Activated CD4-positive, alpha-beta T cell treated with anti-CD3 and anti-CD28 coated beads, Interleukin-2, amount 50 U/mL, for 4 hours (primary cell): Measurements from ENCODE around the gene XYLT1.
A peak's percentile ranks its signal among the peaks of the same experiment; 100 is the strongest.

Experiments
- DNase-seq, 2 experiments: peaks; one replicate each; pipeline ENCODE4 v3.0.0-alpha.2; 2020

XYLT1 gene

DNA sequence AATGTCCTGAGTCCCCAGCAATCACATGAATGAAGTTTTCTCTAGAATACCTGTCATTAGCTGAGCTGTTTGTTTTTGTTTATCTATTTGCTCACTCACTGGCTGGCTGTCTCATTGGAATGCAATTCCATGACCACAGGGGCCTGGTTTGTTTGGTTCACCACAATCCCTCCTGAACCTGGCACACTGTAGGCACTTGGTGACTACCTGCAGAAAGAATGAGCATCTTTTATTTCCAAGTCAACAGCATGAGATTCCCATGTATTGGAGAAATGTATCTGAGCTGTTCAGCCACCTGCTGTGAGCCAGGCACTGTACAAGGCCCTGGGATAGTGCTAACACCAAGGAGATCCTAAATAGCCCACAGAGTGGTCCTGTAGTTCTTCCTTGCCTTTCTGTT, 345.1 kb downstream of the XYLT1 start:
- no peak for DNase-seq

DNA sequence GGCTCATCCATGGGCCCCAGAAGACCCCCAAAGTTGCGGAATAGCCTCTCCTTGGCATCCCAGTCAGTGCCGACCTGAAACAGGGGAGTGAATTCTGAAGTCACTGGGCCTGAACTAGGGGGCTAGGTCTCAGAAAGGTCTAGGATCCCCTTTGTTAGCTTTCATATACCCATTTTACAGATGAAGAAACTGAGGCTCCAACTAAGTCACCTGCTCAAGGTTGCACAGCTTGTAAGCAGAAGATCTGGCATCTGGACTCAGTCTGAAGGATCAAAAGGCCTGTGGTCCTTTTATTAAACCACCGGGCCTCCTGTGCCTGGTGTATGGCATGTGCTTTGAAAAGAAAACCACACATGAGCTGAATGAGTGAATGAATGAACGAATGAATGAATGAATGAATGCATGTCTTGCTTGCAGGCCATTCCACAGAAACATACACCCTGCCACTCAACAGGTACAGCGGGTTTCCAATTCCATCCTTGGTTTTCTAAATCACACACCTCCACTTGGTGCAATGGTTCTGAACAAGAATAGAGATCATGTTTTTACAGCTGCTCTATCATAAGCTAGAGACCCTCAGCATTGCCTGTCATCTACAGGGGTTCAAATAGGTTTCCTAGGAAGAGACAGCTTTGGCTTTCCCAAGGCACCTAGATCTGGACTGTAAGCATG, 352.7 kb downstream of the XYLT1 start:
- no peak for DNase-seq

DNA sequence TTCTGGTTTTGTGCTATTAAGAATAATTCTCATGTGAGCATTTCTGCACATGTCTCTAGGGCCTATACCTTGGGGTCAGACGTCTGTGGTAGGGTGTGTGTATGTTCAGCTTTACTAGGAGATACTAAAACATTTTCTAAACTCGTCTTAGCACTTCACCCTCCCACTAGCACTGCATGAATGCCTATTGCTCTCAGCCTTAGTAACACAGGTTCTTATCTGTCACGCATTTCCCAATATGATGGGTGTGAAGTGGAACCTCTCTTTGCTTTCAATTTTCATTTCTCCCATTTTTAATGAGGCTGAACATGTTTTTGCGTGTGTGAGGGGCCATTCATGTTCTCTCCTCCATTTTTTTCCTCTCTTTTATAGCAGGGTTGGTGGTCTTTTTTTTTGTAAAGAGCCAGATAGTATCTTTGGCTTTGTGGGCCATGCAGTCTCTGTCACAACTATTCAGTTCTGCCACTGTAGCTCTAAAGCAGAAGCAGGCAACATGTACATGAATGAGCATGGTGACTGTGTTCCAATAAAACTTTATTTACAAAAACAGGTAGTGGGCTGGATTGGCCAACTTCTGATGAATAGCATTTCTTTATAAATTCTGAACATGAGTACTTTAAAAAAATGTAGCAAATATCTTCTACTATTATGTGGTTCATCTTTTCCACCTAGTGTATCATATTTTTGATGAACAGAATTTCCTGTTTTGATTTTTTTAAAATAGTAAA, 354.0 kb downstream of the XYLT1 start:
- DNase-seq = no peak

DNA sequence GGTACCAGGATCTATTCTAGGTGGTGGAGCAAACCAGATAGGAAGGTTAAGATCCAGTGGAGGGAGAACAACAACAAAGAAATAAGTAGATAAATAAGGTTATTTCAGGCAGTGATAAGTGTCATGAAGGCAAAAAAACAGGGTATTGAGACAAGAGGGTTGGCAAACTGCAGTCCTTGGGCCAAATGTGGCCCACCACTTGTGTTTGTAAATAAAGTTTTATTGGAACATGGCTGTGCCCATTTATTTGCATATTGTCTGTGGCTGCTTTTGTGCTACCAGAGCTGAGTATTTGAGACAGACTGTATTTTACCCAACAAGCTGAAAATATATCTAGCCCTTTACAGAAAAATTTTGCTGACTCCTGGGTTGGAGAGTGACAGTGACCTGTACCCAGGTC, 361.3 kb downstream of the XYLT1 start:
- no peak for DNase-seq

- no peak for DNase-seq
Observed at GRCh38 chr16:17108596-17108995, 362.2 kb downstream of the XYLT1 start.

DNA sequence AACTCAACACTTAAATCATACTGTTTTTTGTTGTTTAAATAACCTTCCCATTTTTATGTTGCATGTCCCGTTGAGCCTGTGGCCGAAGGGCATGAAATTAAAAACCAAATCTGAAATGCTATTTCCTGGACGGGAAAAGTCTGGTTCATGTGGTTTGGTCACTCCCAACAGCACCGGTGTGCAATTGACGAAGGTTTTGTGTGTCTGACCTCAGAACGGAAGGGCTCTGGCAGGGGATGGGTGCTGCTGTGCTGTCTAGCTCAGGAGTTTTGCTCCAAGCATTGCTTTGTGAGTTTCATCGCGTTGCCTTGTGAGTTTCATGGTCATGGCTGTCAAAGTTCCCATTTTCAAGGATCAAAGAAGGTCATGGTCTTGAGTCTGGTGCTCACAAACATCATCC, 363.3 kb downstream of the XYLT1 start:
- DNase-seq = no peak

- DNase-seq = no peak
Observed at GRCh38 chr16:17106243-17106791, 364.4 kb downstream of the XYLT1 start.

DNA sequence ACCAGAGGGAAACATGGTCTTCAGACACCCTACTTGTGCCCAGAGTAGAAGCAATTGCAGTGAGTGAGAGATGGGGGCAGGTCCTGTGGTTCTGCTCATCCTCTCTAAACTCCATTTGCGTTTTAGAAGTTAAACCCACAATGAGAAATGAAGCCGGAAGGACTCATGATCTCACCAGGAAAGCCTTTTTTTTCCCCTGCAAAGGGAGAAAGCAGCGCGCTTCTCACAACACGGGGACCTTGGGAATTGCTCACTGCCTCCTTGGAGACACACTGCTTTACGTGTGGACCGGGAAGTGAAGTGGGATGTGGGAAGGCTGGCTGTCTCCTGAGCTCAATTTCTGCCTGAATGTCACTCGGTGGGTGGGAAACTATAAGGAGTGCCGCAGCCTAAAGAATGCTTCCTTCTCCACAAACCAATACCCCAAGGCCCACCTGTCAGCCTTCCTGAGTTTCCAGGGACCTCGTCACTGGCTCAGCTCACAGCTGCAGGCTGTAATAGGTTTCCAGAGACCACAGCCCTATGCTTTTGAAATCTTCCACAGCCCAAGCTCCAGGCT, 365.4 kb downstream of the XYLT1 start:
- no peak for DNase-seq

GRCh38 chr16:17104654-17105053, 366.1 kb downstream of the XYLT1 start:
- no peak for DNase-seq

DNA sequence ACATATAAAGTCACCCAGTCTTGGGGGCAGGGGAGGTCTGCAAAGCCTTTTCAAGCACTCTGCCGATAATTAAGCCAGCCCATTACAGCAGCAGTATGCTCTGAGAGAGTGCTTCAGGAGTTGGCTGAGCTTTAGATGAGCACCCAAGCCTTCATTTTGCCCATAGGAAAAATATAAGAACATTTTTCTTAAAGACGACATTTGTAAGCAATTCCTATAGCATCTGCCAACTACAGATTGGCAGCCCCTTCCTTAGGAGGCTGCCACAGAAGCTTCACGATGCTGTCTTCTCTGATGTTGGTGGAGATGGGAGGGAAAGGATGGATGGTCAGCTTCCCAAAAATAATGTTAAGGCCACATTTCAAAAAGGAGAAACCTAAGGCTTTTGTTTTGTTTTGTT, 367.5 kb downstream of the XYLT1 start:
- DNase-seq = no peak

DNA sequence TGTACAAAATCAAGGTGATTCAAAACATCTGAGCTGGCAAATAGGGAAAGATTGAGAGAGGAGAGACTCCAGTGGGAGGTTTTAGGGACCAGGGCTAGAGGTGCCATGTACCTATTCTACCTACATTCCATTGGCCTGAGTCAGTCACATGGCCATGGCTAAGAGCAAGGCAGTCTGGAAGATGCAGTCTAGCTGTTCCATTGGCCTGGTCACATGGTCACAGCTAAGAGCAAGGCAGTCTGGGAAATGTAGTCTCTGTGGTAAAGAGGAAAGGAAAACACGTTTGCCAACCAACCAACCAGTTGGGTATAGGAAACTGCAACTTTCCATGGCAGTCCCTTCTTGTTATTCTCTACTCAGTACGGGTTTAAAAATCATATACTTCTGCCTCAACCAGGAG, 369.1 kb downstream of the XYLT1 start:
- DNase-seq = no peak

GRCh38 chr16:17098685-17099084, 372.1 kb downstream of the XYLT1 start:
- no peak for DNase-seq

- no peak for DNase-seq
Observed at GRCh38 chr16:17084130-17084529, 386.6 kb downstream of the XYLT1 start.

GRCh38 chr16:17083628-17084027, 387.1 kb downstream of the XYLT1 start:
- DNase-seq = no peak

- no peak for DNase-seq
Observed at GRCh38 chr16:17082095-17082882, 388.5 kb downstream of the XYLT1 start.

- no peak for DNase-seq
Observed at GRCh38 chr16:17080105-17080504, 390.7 kb downstream of the XYLT1 start.

- DNase-seq = no peak
Observed at GRCh38 chr16:17078931-17079631, 391.7 kb downstream of the XYLT1 start.

DNA sequence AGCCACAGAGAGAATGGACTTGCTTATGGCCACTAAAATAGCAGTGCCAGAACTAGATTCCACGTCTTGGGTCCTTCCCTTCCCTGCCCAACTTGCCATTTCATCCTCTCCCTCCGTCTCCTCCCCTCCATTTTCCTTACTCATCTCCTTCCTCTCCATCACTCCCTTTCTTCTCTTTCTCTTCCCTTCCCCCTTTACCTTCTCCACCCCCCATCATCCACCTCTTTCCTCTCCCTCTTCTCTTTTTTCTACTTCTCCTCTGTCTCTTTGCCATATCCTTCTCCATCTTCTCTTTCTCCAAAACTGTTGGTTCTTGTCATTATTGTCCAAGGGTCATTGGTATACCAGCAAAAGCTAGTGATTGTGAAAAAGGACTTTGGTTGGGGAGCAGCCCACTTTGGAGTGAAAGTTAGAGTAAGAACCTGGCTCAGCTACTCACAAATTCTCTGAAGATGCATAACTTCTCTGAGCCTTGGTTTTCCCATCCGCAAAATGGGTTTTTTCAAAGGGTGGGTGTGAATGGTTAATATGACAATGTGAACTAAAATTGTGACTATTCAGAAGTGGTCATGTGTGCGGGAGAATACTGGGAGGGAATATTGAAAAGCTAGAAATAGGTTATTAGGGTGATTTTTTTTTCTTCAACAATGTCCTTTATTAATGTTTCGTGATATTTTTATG, 393.8 kb downstream of the XYLT1 start:
- no peak for DNase-seq

DNA sequence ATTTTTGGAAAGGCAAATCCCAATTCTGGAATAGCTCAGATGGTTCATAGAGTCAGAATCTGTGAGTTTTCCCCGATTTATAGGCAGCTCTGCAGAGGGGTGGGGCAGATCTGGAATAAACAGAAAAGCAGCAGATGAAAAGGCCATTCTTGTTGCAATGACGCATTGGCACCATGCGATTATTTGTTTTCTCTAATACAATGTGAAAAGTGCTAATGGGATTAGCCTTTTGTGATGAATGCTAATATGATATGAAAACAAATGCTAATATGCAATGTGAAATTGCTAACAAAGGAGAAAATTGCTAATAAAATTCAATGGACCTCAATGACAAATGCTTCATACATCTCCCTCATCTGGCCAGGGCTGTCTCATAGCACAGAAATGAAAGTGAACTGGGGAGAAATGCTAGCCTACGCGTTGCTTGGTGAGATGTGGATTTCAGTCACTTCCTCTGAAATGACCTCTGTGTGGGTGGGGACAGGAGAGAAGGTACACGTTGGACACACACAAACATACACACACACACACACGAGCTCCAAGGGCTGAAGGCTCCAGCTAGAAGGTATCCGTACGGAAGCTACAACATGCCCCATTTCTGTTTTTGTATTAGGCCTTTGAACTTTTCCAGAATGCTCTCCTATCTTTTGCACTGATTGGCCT, 394.5 kb downstream of the XYLT1 start:
- DNase-seq = no peak

- DNase-seq = no peak
Observed at GRCh38 chr16:17072104-17072503, 398.7 kb downstream of the XYLT1 start.

DNA sequence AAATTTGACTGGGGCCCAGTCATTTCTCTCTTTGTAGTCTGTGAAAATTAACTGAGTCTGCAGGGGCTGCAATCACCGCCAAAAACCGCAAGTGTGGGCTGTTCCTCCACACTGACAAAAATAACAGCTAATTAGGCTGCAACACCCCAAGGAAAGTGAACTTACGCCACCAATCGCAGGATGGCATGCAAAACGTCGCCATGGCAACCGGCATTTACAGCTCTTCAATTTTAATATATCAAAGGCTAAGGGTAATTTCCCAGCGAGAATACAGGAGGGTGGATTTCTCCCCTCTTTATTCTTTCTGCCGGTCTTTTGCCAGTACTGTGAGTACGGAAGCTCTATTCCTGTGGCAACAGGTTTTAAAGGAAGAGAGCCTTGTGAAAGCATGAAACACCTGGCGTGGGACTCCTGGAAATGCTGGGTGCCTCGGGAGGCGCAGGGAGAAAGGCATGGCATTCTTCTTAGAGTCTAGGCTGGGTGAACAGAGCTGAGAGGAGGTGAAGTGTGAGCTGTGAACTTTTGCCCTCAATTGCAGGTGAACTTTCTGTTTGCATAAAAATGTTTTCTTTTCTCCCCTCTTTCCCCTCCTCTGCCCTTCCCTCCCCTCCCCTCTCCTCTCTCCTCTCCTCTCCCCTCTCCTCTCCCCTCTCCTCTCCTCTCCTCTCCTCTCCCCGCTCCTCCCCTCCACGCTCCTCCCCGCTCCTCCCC, 399.7 kb downstream of the XYLT1 start:
- peak; percentile 83 to 85 for DNase-seq
